ENCODE data around the gene CAV1. TPM values are rescaled to one million over a fixed set of nuclear protein-coding genes. Genes with fewer than 3 reads are reported as not detected.

Gene CAV1
- total RNA-seq, 1 experiment from 2014 or later, result 20.2 TPM

GRCh38 chr7:116497708-116498107 is 27.1 kb upstream of the CAV1 start:
- no peak for DNase-seq
- Mint-ChIP-seq H3K27me3 (ENCODE audit: low read depth) (peaks cover 33% of the 10 kb centered on the region), H3K36me3 (ENCODE audit: insufficient read depth in 1 of 3, low read depth in 3 of 3) (no peaks in the 10 kb centered on the region), H3K4me1 (peaks cover 12 to 14% of the 10 kb centered on the region in 2 experiments), H3K27ac (no peak overlapping the region), H3K4me3 (no peak overlapping the region), H3K9me3 (no peaks in the 10 kb centered on the region)
- no peaks in the 10 kb centered on the region for H3K79me1 ChIP-seq (ENCODE audit: insufficient read depth, low read depth, low read length, poor library complexity, severe bottlenecking)
- H4K20me1 ChIP-seq (ENCODE audit: control insufficient read depth, insufficient read depth, insufficient read length), result no peaks in the 10 kb centered on the region
- H2AFZ ChIP-seq (ENCODE audit: low read length), result no peak overlapping the region
- no peak overlapping the region for H3K4ac ChIP-seq (ENCODE audit: low read depth, low read length)
- no peak overlapping the region for H2BK15ac ChIP-seq (ENCODE audit: low read depth, low read length)
- no peaks in the 10 kb centered on the region for H3K79me2 ChIP-seq (ENCODE audit: insufficient read depth, low read length)
- TF ChIP-seq CTCF (conservative IDR thresholded peaks at IDR 0.05), result no peak
- H3K4me1 ChIP-seq (ENCODE audit: insufficient read depth, low read length), result no peaks in the 10 kb centered on the region
- no peak overlapping the region for H3K27ac ChIP-seq (ENCODE audit: insufficient read length, low read depth, low read length)
- no peak overlapping the region for H4K8ac ChIP-seq (replicated peaks; ENCODE audit: insufficient read length, low read depth, low read length)
- H2BK120ac ChIP-seq (ENCODE audit: low read depth, low read length, poor library complexity, severe bottlenecking), result no peak overlapping the region
- no peak overlapping the region for H2BK20ac ChIP-seq (ENCODE audit: low read depth, low read length, poor library complexity, severe bottlenecking)
- no peak overlapping the region for H2AK5ac ChIP-seq (ENCODE audit: insufficient read length, low read length)
- no peaks in the 10 kb centered on the region; the same call in 1 of the 2 replicates for H3K27me3 ChIP-seq (ENCODE audit: insufficient read depth, low read length)
- no peak overlapping the region for H3K9ac ChIP-seq (ENCODE audit: extremely low read depth, insufficient read length, low read length)
- no peak overlapping the region for H3K23ac ChIP-seq (ENCODE audit: insufficient read length, low read depth, low read length)
- no peak overlapping the region for H2BK12ac ChIP-seq (ENCODE audit: insufficient read length, low read depth, low read length)
- H3K9me3 ChIP-seq (ENCODE audit: control insufficient read depth, low read depth, low read length), result no peaks in the 10 kb centered on the region
- no CpG with 5 or more reads among the region's 1 CpG for WGBS (ENCODE audit: extremely low coverage, insufficient read length, low lambda C conversion rate)
- no peak overlapping the region for H2BK5ac ChIP-seq (ENCODE audit: insufficient read length, low read length)
- H3K4me2 ChIP-seq (ENCODE audit: insufficient read depth, insufficient read length, low read length), result no peak overlapping the region
- H3T11ph ChIP-seq (ENCODE audit: low read length), result no peak overlapping the region
- no peak overlapping the region for H3K14ac ChIP-seq (ENCODE audit: insufficient read depth, low read length)
- no peak overlapping the region for H4K91ac ChIP-seq (ENCODE audit: insufficient read length, low read depth, low read length)
- peaks cover 10% of the 10 kb centered on the region for H3K23me2 ChIP-seq (ENCODE audit: insufficient read length, low read depth, low read length, poor library complexity, severe bottlenecking)
- no peak overlapping the region for H3K56ac ChIP-seq (ENCODE audit: insufficient read length, low read depth, low read length)
- no peak overlapping the region for H3K18ac ChIP-seq (ENCODE audit: insufficient read length, low read depth, low read length)
- no peak overlapping the region for H4K5ac ChIP-seq (ENCODE audit: insufficient read length, low read depth, low read length)

Data from H9 (cell line).